GM12801 (cell line): Measurements from ENCODE around the gene UBL3.

Source experiments
- CTCF ChIP-seq: IDR thresholded peaks from one replicate; pipeline ENCODE4 v1.5.1; 2011; ENCODE audit warnings: control low read depth; ENCODE audit not compliant: insufficient read length; ENCODE audit errors: extremely low read depth

Gene UBL3

GRCh38 chr13:29782798-29783197 is 67.6 kb downstream of the UBL3 start:
- TF ChIP-seq CTCF = no peak

GRCh38 chr13:29774830-29775229 is 75.6 kb downstream of the UBL3 start:
- TF ChIP-seq CTCF = no peak

GRCh38 chr13:29771247-29771646 is 79.2 kb downstream of the UBL3 start:
- no peak for TF ChIP-seq CTCF

GRCh38 chr13:29767006-29767405 is 83.4 kb downstream of the UBL3 start:
- TF ChIP-seq CTCF = no peak

GRCh38 chr13:29763436-29764180 is 86.8 kb downstream of the UBL3 start:
- no peak for TF ChIP-seq CTCF

- no peak for TF ChIP-seq CTCF
These were observed 88.6 kb downstream of the UBL3 start for GRCh38 chr13:29761815-29762214.

GRCh38 chr13:29761160-29761559 is 89.3 kb downstream of the UBL3 start:
- no peak for TF ChIP-seq CTCF
